ENCODE measurements around the gene IFIT3. TPM values are rescaled to one million over a fixed set of nuclear protein-coding genes. Genes with fewer than 3 reads are reported as not detected.

Gene IFIT3
- total and polyA plus RNA-seq, 2 experiments from 2014 or later: 0.42 to 0.52 TPM

DNA sequence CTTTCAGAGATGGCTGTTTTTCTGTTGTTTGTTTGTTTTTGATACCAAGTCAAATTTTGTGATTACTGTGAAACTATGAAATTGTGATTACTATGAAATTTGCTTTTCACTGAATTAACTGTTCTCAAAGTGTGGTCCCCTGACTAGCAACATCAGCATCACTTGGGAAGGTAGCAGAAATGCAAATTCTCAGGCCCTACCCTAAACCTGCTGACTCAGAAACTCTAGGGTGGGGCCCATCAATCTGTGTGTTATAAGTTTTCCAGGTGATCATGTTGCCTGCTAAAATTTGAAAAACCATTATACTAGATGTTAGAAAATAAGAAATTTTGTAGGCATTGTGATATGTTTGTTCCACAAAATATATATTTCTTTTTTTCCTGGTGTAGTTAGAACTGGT lies 51.3 kb downstream of the IFIT3 start:
- no peak for ATAC-seq
- Mint-ChIP-seq H3K36me3 (ENCODE audit: low read depth) (no peaks in the 10 kb centered on the region), H3K9me3 (no peaks in the 10 kb centered on the region), H3K4me1 (peaks cover 9% of the 10 kb centered on the region), H3K27ac (no peak overlapping the region), H3K4me3 (no peak overlapping the region), H3K27me3 (ENCODE audit: insufficient read depth, low read depth, poor library complexity) (no peaks in the 10 kb centered on the region)
- Histone ChIP-seq H3K4me1 (ENCODE audit: insufficient read depth) (peaks cover 5% of the 10 kb centered on the region; the same call in 1 of the 2 replicates), H2AFZ (no peak overlapping the region), H3K4me2 (no peak overlapping the region; the same call in 1 of the 2 replicates), H3K36me3 (ENCODE audit: insufficient read depth) (no peaks in the 10 kb centered on the region), H4K20me1 (replicated peaks; ENCODE audit: insufficient read depth) (no peaks in the 10 kb centered on the region), H3K9me2 (ENCODE audit: insufficient read depth) (no peaks in the 10 kb centered on the region; the same call in 1 of the 2 replicates), H3K27ac (ENCODE audit: low read depth) (no peak overlapping the region), H3K79me2 (replicated peaks; ENCODE audit: insufficient read depth) (no peaks in the 10 kb centered on the region), H3K4me3 (no peak overlapping the region), H3K27me3 (ENCODE audit: insufficient read depth) (no peaks in the 10 kb centered on the region), H3F3A (replicated peaks; ENCODE audit: low read depth) (no peaks in the 10 kb centered on the region)
- DNase-seq (ENCODE audit: low spot score): no peak
- TF ChIP-seq, protein P1, sequence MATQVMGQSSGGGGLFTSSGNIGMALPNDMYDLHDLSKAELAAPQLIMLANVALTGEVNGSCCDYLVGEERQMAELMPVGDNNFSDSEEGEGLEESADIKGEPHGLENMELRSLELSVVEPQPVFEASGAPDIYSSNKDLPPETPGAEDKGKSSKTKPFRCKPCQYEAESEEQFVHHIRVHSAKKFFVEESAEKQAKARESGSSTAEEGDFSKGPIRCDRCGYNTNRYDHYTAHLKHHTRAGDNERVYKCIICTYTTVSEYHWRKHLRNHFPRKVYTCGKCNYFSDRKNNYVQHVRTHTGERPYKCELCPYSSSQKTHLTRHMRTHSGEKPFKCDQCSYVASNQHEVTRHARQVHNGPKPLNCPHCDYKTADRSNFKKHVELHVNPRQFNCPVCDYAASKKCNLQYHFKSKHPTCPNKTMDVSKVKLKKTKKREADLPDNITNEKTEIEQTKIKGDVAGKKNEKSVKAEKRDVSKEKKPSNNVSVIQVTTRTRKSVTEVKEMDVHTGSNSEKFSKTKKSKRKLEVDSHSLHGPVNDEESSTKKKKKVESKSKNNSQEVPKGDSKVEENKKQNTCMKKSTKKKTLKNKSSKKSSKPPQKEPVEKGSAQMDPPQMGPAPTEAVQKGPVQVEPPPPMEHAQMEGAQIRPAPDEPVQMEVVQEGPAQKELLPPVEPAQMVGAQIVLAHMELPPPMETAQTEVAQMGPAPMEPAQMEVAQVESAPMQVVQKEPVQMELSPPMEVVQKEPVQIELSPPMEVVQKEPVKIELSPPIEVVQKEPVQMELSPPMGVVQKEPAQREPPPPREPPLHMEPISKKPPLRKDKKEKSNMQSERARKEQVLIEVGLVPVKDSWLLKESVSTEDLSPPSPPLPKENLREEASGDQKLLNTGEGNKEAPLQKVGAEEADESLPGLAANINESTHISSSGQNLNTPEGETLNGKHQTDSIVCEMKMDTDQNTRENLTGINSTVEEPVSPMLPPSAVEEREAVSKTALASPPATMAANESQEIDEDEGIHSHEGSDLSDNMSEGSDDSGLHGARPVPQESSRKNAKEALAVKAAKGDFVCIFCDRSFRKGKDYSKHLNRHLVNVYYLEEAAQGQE (IDR thresholded peaks at IDR 0.05; ENCODE audit: unreplicated experiment): no peak
- TF ChIP-seq, protein P2, sequence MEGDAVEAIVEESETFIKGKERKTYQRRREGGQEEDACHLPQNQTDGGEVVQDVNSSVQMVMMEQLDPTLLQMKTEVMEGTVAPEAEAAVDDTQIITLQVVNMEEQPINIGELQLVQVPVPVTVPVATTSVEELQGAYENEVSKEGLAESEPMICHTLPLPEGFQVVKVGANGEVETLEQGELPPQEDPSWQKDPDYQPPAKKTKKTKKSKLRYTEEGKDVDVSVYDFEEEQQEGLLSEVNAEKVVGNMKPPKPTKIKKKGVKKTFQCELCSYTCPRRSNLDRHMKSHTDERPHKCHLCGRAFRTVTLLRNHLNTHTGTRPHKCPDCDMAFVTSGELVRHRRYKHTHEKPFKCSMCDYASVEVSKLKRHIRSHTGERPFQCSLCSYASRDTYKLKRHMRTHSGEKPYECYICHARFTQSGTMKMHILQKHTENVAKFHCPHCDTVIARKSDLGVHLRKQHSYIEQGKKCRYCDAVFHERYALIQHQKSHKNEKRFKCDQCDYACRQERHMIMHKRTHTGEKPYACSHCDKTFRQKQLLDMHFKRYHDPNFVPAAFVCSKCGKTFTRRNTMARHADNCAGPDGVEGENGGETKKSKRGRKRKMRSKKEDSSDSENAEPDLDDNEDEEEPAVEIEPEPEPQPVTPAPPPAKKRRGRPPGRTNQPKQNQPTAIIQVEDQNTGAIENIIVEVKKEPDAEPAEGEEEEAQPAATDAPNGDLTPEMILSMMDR (conservative IDR thresholded peaks at IDR 0.05; ENCODE audit: low read depth in 2 of 2): no peak
- TF ChIP-seq STAT1 (IDR thresholded peaks at IDR 0.05; ENCODE audit: unreplicated experiment) (no peak), NANOG (IDR thresholded peaks at IDR 0.05; ENCODE audit: borderline replicate concordance) (no peak), CREB1 (CRISPR knock-in tag; IDR thresholded peaks at IDR 0.05; ENCODE audit: low read depth) (no peak), EZH2phosphoT487 (IDR thresholded peaks at IDR 0.05; ENCODE audit: unreplicated experiment) (no peak), EZH2 (IDR thresholded peaks at IDR 0.05; ENCODE audit: low read depth, unreplicated experiment) (no peak), POLR2AphosphoS5 (IDR thresholded peaks at IDR 0.05; ENCODE audit: low read depth) (no peak)
- TF ChIP-seq, protein P3, sequence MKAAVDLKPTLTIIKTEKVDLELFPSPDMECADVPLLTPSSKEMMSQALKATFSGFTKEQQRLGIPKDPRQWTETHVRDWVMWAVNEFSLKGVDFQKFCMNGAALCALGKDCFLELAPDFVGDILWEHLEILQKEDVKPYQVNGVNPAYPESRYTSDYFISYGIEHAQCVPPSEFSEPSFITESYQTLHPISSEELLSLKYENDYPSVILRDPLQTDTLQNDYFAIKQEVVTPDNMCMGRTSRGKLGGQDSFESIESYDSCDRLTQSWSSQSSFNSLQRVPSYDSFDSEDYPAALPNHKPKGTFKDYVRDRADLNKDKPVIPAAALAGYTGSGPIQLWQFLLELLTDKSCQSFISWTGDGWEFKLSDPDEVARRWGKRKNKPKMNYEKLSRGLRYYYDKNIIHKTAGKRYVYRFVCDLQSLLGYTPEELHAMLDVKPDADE (IDR thresholded peaks at IDR 0.05): no peak
- TF ChIP-seq, protein P4, sequence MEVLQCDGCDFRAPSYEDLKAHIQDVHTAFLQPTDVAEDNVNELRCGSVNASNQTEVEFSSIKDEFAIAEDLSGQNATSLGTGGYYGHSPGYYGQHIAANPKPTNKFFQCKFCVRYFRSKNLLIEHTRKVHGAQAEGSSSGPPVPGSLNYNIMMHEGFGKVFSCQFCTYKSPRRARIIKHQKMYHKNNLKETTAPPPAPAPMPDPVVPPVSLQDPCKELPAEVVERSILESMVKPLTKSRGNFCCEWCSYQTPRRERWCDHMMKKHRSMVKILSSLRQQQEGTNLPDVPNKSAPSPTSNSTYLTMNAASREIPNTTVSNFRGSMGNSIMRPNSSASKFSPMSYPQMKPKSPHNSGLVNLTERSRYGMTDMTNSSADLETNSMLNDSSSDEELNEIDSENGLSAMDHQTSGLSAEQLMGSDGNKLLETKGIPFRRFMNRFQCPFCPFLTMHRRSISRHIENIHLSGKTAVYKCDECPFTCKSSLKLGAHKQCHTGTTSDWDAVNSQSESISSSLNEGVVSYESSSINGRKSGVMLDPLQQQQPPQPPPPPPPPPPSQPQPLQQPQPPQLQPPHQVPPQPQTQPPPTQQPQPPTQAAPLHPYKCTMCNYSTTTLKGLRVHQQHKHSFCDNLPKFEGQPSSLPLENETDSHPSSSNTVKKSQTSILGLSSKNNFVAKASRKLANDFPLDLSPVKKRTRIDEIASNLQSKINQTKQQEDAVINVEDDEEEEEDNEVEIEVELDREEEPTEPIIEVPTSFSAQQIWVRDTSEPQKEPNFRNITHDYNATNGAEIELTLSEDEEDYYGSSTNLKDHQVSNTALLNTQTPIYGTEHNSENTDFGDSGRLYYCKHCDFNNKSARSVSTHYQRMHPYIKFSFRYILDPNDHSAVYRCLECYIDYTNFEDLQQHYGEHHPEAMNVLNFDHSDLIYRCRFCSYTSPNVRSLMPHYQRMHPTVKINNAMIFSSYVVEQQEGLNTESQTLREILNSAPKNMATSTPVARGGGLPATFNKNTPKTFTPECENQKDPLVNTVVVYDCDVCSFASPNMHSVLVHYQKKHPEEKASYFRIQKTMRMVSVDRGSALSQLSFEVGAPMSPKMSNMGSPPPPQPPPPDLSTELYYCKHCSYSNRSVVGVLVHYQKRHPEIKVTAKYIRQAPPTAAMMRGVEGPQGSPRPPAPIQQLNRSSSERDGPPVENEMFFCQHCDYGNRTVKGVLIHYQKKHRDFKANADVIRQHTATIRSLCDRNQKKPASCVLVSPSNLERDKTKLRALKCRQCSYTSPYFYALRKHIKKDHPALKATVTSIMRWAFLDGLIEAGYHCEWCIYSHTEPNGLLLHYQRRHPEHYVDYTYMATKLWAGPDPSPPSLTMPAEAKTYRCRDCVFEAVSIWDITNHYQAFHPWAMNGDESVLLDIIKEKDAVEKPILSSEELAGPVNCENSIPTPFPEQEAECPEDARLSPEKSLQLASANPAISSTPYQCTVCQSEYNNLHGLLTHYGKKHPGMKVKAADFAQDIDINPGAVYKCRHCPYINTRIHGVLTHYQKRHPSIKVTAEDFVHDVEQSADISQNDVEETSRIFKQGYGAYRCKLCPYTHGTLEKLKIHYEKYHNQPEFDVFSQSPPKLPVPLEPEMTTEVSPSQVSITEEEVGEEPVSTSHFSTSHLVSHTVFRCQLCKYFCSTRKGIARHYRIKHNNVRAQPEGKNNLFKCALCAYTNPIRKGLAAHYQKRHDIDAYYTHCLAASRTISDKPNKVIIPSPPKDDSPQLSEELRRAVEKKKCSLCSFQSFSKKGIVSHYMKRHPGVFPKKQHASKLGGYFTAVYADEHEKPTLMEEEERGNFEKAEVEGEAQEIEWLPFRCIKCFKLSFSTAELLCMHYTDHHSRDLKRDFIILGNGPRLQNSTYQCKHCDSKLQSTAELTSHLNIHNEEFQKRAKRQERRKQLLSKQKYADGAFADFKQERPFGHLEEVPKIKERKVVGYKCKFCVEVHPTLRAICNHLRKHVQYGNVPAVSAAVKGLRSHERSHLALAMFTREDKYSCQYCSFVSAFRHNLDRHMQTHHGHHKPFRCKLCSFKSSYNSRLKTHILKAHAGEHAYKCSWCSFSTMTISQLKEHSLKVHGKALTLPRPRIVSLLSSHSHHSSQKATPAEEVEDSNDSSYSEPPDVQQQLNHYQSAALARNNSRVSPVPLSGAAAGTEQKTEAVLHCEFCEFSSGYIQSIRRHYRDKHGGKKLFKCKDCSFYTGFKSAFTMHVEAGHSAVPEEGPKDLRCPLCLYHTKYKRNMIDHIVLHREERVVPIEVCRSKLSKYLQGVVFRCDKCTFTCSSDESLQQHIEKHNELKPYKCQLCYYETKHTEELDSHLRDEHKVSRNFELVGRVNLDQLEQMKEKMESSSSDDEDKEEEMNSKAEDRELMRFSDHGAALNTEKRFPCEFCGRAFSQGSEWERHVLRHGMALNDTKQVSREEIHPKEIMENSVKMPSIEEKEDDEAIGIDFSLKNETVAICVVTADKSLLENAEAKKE (CRISPR knock-in tag; IDR thresholded peaks at IDR 0.05): no peak

All from GM23338 (cell line).